CD4-positive, alpha-beta T cell (primary cell): ENCODE data around the gene TTLL8. TPM values are rescaled to one million over a fixed set of nuclear protein-coding genes. Genes with fewer than 3 reads are reported as not detected.

Experiments
- ATAC-seq: fragments of 200-7000 bp; cut with Tn5 transposase; one replicate; pipeline ENCODE4 v1.10.0; 2022; ENCODE audit warnings: mild to moderate bottlenecking; ENCODE audit not compliant: poor library complexity
- CTCF ChIA-PET: fragments of 350-600 bp; sonication (Branson Sonifier 250); formaldehyde crosslinking; loops from one replicate; lab custom pipeline; 2021; ENCODE audit warnings: antibody characterized with exemption, inconsistent platforms; lab: Charles Lee
- POLR2A ChIA-PET: fragments of 350-600 bp; sonication (Branson Sonifier 250); formaldehyde crosslinking; loops from one replicate; lab custom pipeline; 2021; ENCODE audit warnings: antibody characterized with exemption, inconsistent platforms; lab: Charles Lee
- DNase-seq, 14 experiments: peaks; one replicate each; pipeline ENCODE4 v3.0.0-alpha.2; 2013 to 2020; ENCODE audit warnings: mixed read lengths in 2 of 14
- H3K27ac ChIP-seq, 2 donors: one replicate each; pipeline versions ENCODE4 v1.5.1 to v1.7.0; 2013; ENCODE audit warnings: low read length in 2 of 2, low read depth in 1 of 2, mild to moderate bottlenecking in 1 of 2
- H3K27me3 ChIP-seq, 2 experiments: 1 replicate in 1 of 2; 2 replicates in 1 of 2; pipeline versions ENCODE4 v1.6.1 to v1.7.0; 2013; ENCODE audit warnings: low read length in 2 of 2, control low read depth in 1 of 2, mild to moderate bottlenecking in 1 of 2, moderate library complexity in 1 of 2; ENCODE audit not compliant: insufficient read depth in 2 of 2, control insufficient read depth in 1 of 2
- H3K36me3 ChIP-seq: one replicate; pipeline ENCODE4 v1.6.1; 2013; ENCODE audit warnings: low read length, control low read depth; ENCODE audit not compliant: insufficient read depth
- H3K4me1 ChIP-seq: one replicate; pipeline ENCODE4 v1.6.1; 2013; ENCODE audit warnings: low read length, control low read depth; ENCODE audit not compliant: insufficient read depth
- H3K4me3 ChIP-seq: one replicate; pipeline ENCODE4 v1.5.1; 2013; ENCODE audit warnings: mild to moderate bottlenecking, low read length, moderate library complexity
- H3K9me3 ChIP-seq, 2 experiments: 1 replicate in 1 of 2; 2 replicates in 1 of 2; pipeline versions ENCODE4 v1.6.1 to v1.7.0; 2013; ENCODE audit warnings: low read length in 2 of 2, mild to moderate bottlenecking in 2 of 2, control low read depth in 1 of 2, moderate library complexity in 1 of 2; ENCODE audit not compliant: control insufficient read depth in 1 of 2, insufficient read depth in 1 of 2
- H3K27ac Mint-ChIP-seq: one replicate; pipeline ENCODE4 v1.8.0; 2020; ENCODE audit warnings: mixed read lengths
- H3K27me3 Mint-ChIP-seq: one replicate; pipeline ENCODE4 v1.8.0; 2021; ENCODE audit warnings: mixed read lengths
- H3K36me3 Mint-ChIP-seq: one replicate; pipeline ENCODE4 v1.8.0; 2021; ENCODE audit warnings: low read depth, mixed read lengths
- H3K4me1 Mint-ChIP-seq: one replicate; pipeline ENCODE4 v1.8.0; 2021; ENCODE audit warnings: low read depth, mixed read lengths
- H3K4me3 Mint-ChIP-seq: one replicate; pipeline ENCODE4 v1.8.0; 2020; ENCODE audit warnings: mild to moderate bottlenecking, mixed read lengths
- H3K9me3 Mint-ChIP-seq: one replicate; pipeline ENCODE4 v1.8.0; 2020; ENCODE audit warnings: mixed read lengths
- CTCF ChIP-seq: fragments of 200-600 bp; IDR thresholded peaks from one replicate; pipeline ENCODE4 v1.8.0; 2022; ENCODE audit warnings: antibody characterized with exemption, mild to moderate bottlenecking
- intact Hi-C, 2 experiments: fragments of 100-400 bp; cut with DNase I in 1 of 2; cut with micrococcal nuclease in 1 of 2; formaldehyde crosslinking; loops; one replicate each; pipeline versions ENCODE4 v1.15.1 to v1.9.0; 2023 to 2025; cut with DNase I, micrococcal nuclease
- total RNA-seq, 174 experiments: library from RNA in 2 of 174; stranded (reverse) in 2 of 174; gene quantifications; one replicate each; pipeline ENCODE4 v1.2.3 and lab custom pipeline; 2021 to 2026

Gene TTLL8
- total RNA-seq, 2 experiments from 2014 or later: not detected

- no peak for DNase-seq
- ATAC-seq: no peak
- ChIA-PET POLR2A (no interaction called here), CTCF (no interaction called here)
- no peak for TF ChIP-seq CTCF
- Mint-ChIP-seq H3K4me3 (no peak overlapping the region), H3K9me3 (no peaks in the 10 kb centered on the region), H3K4me1 (no peaks in the 10 kb centered on the region), H3K27ac (no peak overlapping the region), H3K27me3 (peaks cover 33% of the 10 kb centered on the region), H3K36me3 (no peaks in the 10 kb centered on the region)
- Histone ChIP-seq H3K27me3 (peaks cover 24 to 36% of the 10 kb centered on the region in 2 experiments), H3K27ac (no peak overlapping the region), H3K4me3 (no peak overlapping the region), H3K9me3 (no peaks in the 10 kb centered on the region), H3K36me3 (no peaks in the 10 kb centered on the region), H3K4me1 (no peaks in the 10 kb centered on the region)
- intact Hi-C loops: no loop called here
Measured at GRCh38 chr22:50060441-50061140, 2.5 kb upstream of the TTLL8 start.

GRCh38 chr22:50059881-50060262 lies 1.8 kb upstream of the TTLL8 start:
- peaks cover 24 to 36% of the 10 kb centered on the region in 2 experiments for H3K27me3 ChIP-seq
- ChIA-PET CTCF (no interaction called here), POLR2A (no interaction called here)
- DNase-seq (no peak), ATAC-seq (no peak)
- Mint-ChIP-seq H3K4me1 (no peaks in the 10 kb centered on the region), H3K27me3 (peaks cover 39% of the 10 kb centered on the region), H3K4me3 (no peak overlapping the region), H3K9me3 (no peaks in the 10 kb centered on the region), H3K27ac (no peak overlapping the region), H3K36me3 (no peaks in the 10 kb centered on the region)
- H3K9me3 ChIP-seq: no peaks in the 10 kb centered on the region
- H3K4me3 ChIP-seq: no peak overlapping the region
- H3K4me1 ChIP-seq: no peaks in the 10 kb centered on the region
- intact Hi-C loops: no loop called here
- no peak for TF ChIP-seq CTCF
- H3K36me3 ChIP-seq: no peaks in the 10 kb centered on the region
- H3K27ac ChIP-seq: no peak overlapping the region

DNA sequence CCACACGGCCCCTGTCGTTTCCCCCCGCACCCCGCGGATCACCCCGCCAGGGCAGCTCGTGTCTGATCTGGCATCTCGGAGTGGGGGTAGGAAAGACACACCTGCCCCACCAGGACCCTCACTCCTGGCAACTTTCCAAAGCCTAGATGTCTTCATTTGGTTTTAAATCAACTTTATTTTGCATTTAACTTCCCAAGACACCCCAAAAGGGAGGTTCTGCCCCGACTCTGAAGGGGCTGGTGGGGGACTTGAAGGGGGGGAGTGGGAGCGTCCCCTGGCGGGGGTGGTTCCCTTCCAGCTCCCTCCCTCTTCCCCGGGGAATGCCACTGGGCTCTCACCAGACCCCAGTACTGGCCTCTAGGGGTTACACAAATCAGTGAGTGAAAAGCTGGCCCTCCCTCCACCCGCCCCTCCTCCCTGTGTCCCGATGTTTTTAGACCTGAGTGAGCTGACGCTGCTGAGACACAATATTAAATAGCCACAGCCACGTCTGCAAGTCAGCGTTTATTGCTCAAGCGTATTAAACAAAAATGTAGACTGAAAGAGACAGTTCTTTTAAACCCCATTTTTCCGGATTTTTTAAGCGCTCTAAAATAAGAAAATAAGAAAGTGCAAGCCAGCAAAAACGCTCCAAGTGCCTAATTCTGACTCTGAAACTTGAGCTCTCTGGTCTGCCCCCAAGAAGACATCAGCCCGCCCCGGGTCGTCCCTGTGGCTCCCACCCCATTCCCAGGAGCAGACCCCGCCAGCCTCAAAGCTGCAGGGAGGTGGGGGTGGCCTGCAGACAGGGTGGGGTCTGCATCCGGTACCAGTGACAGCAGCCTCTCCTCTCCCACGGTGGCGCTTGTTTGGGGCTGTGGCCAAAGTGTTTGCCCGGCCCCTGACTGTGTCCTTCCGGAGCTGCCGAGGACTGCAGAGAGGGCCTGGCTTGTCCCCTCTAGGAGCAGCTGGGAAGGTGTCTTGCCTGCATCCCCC lies 1.1 kb upstream of the TTLL8 start:
- ChIA-PET CTCF (no interaction called here), POLR2A (no interaction called here)
- H3K9me3 Mint-ChIP-seq: no peaks in the 10 kb centered on the region
- H3K4me1 ChIP-seq: no peaks in the 10 kb centered on the region
- TF ChIP-seq CTCF: no peak
- peaks cover 39% of the 10 kb centered on the region for H3K27me3 Mint-ChIP-seq
- no peaks in the 10 kb centered on the region for H3K36me3 ChIP-seq
- H3K27me3 ChIP-seq: peaks cover 27 to 36% of the 10 kb centered on the region in 2 experiments
- H3K9me3 ChIP-seq: peaks cover 0 to 4% of the 10 kb centered on the region in 2 experiments
- ATAC-seq: no peak
- H3K4me3 Mint-ChIP-seq: no peak overlapping the region
- H3K27ac ChIP-seq: no peak overlapping the region
- H3K4me1 Mint-ChIP-seq: no peaks in the 10 kb centered on the region
- H3K36me3 Mint-ChIP-seq: no peaks in the 10 kb centered on the region
- no peak overlapping the region for H3K4me3 ChIP-seq
- no peak for DNase-seq
- H3K27ac Mint-ChIP-seq: no peak overlapping the region
- intact Hi-C loops: no loop called here
